HCT116 (cell line): ENCODE data around the gene PKIB.

Experiments used
- CTCF ChIP-seq, 3 experiments: fragments of 200-600 bp in 1 of 3; sonication (generic) in 1 of 3; IDR thresholded peaks in 2 of 3; conservative IDR thresholded peaks in 1 of 3; 2 replicates each; pipeline ENCODE4 v1.5.1; 2012 to 2017; ENCODE audit warnings: low read depth in 2 of 3, low read length in 2 of 3, antibody characterized with exemption in 1 of 3, borderline replicate concordance in 1 of 3, control low read depth in 1 of 3, mild to moderate bottlenecking in 1 of 3, mixed read lengths in 1 of 3, mixed run types in 1 of 3, moderate library complexity in 1 of 3; ENCODE audit not compliant: insufficient read depth in 1 of 3
- EZH2 ChIP-seq: fragments of 200-600 bp; sonication (generic); IDR thresholded peaks from 2 replicates; pipeline ENCODE4 v1.6.1; 2017; ENCODE audit warnings: antibody characterized with exemption, mixed run types
- EZH2phosphoT487 ChIP-seq: fragments of 200-600 bp; IDR thresholded peaks from 2 replicates; pipeline ENCODE4 v1.6.1; 2018; ENCODE audit warnings: antibody characterized with exemption, borderline replicate concordance
- JUND ChIP-seq: IDR thresholded peaks from 2 replicates; pipeline ENCODE4 v1.6.1; 2012
- POLR2A ChIP-seq: IDR thresholded peaks from 2 replicates; pipeline ENCODE4 v1.7.0; 2011; ENCODE audit warnings: borderline replicate concordance; ENCODE audit not compliant: insufficient read depth, insufficient read length; ENCODE audit errors: extremely low read depth
- POLR2AphosphoS5 ChIP-seq: IDR thresholded peaks from 2 replicates; pipeline ENCODE4 v1.6.1; 2011; ENCODE audit warnings: mild to moderate bottlenecking, low read depth, low read length, moderate library complexity
- RAD21 ChIP-seq: IDR thresholded peaks from 2 replicates; pipeline ENCODE4 v1.6.1; 2012; ENCODE audit warnings: low read depth, mild to moderate bottlenecking
- SRF ChIP-seq: IDR thresholded peaks from 2 replicates; pipeline ENCODE4 v1.6.1; 2012; ENCODE audit warnings: low read depth
- YY1 ChIP-seq: IDR thresholded peaks from 2 replicates; pipeline ENCODE4 v1.6.1; 2011; ENCODE audit warnings: low read length, low read depth, moderate library complexity, mild to moderate bottlenecking; ENCODE audit not compliant: insufficient replicate concordance; ENCODE audit errors: extremely low read depth
- ZFX ChIP-seq: fragments of 450-650 bp; IDR thresholded peaks from 2 replicates; pipeline ENCODE4 v1.6.1; 2017
- TF ChIP-seq, protein P1 (sequence below): IDR thresholded peaks from 2 replicates; pipeline ENCODE4 v1.6.1; 2012

GRCh38 chr6:122565708-122566107 lies 44.5 kb upstream of the PKIB start:
- TF ChIP-seq POLR2A (no peak), JUND (no peak), CTCF (IDR thresholded peaks at IDR 0.05 in 2 of 3, conservative IDR thresholded peaks at IDR 0.05 in 1 of 3; ENCODE audit: borderline replicate concordance in 1 of 3, insufficient read depth in 1 of 3, low read depth in 2 of 3, low read length in 2 of 3) (no peak), POLR2AphosphoS5 (no peak), YY1 (no peak), EZH2phosphoT487 (no peak), RAD21 (no peak), SRF (no peak), ZFX (no peak), EZH2 (no peak)
- TF ChIP-seq, protein P1, sequence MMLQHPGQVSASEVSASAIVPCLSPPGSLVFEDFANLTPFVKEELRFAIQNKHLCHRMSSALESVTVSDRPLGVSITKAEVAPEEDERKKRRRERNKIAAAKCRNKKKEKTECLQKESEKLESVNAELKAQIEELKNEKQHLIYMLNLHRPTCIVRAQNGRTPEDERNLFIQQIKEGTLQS, result no peak
